OCI-M2 (cell line): Measurements from ENCODE around the gene YY1.

ENCODE experiments used
- DNase-seq: peaks from one replicate; lab custom pipeline; 2025; ENCODE audit not compliant: unreplicated experiment; lab: John Stamatoyannopoulos, UW

YY1 gene

GRCh38 chr14:100312877-100313400 lies 74.0 kb downstream of the YY1 start:
- no peak for DNase-seq

DNA sequence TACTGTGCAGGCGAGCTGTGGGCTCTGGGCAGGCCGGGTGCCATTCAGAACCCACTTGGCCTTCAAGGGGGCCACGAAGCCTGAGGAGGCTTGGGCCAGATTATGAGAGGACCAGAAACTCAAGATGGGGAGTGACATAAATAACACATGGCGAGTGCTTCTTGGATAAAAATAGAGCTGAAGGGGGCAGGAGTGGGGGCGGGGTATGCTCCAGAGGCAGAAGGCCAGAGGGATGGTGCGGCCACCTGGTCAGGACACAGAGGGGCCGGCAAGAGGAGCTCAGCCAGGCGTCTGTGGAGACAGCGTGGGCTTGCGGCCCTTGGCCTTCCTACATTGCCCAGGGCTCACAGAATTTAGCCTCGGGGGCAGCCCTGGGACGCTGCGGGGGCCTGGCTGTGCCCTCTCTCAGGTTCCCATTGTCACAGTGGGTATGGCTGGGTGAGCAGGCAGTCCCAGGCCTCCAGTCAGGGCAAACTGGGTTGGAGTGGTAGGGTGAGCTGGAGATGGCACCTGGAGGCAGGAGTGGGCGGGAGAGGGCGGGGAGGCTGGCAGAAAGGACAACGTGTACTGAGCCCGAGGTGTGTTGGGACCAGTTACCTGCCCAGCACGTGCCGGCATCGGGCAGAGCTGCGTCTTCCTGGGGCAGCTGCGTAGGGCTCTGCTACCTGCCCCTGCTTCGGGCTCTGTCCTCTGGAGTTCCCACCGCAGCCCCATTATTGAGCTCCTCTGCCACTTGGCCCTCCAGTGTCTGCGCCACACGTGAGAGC lies 74.7 kb downstream of the YY1 start:
- DNase-seq = no peak

GRCh38 chr14:100314724-100315123 lies 75.8 kb downstream of the YY1 start:
- no peak for DNase-seq

- no peak for DNase-seq
Observed at GRCh38 chr14:100317389-100317788, 78.4 kb downstream of the YY1 start.

DNA sequence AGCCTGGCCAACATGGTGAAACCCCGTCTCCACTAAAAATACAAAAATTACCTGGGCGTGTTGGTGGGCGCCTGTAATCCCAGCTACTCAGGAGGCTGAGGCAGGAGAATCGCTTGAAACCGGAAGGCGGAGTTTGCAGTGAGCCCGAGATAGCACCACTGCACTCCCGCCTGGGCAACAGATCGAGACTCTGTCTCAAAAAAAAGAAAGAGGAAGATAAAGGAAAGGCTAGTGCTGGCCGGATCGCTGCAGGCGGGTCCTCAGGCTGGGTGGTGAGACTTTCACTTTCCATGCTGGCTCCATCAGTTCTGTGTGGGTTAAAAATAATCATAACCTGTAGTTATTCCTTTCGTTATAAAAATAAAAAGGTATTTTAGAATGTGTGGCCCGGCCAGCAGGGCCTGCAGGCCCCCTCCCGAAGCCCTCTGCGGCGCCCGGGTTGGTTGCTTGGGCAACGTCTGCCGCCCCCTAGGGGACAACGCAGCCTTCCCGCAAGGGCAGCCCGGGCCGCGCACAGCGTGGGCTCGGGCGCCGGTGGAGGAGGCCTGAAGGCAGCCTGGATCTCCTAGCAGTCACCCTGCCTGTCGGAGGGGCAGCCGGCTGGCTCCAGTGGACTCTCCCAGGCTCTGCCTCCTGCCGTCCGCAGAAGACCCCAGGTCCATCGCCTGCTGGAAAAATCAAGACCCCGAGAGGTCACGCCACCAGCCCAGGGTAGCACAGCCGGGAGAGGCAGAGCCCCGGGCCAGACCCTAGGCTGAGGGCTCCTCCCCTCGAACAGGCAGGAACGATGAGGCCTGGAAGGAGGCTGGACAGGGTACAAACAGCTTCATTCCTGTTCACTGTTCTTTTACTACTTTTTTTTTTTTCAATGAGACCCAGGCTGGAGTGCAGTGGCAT lies 79.2 kb downstream of the YY1 start:
- no peak for DNase-seq

- DNase-seq = no peak
Observed at GRCh38 chr14:100320157-100320856, 81.4 kb downstream of the YY1 start.

- no peak for DNase-seq
Observed at GRCh38 chr14:100321473-100322137, 82.7 kb downstream of the YY1 start.

DNA sequence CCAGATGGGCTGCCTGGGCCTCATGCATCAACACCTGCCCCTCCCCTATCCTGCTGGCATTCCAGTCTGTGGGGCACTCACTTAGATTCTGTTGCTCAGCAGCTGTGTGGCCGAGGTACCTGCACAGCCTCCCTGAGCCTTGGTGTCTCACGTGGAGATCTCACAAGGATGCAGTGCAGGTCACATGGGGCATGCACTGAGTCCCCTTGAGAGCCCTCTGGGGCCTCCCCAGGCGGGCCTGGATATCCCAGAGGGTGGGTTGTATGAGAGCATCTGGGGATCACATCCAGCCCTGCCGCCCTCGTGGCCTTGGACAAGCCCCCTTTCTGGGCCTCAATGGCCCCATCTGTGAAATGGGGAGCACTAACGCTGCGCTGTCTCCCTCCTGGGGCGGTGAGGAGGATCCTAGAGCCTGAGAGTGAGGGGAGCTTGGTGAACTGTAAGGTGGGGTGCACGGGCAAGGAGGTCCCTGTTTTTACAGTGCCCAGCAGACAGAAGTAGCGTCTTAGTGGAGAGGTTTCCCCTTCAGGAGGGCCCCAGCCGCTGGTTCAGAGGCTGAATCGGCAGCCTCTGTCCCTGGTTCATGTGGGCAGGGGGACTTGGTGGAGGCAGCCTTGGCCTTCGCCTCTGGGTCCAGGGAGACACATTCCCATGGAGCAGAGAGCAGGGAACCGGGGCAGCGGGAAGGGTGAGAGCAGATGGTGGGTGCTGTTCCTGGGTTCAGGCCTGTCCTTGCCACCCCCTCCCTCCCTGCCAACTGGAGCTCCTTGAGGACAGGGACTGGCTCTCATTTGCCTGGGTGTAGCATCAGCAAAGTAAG lies 83.4 kb downstream of the YY1 start:
- no peak for DNase-seq

GRCh38 chr14:100323121-100323941 lies 84.4 kb downstream of the YY1 start, which contains the start of gene SLC25A47:
Gene SLC25A47, plus strand, starts transcription at chr14:100323339. Its CDS starts 76 bp downstream, at chr14:100323415.
- no peak for DNase-seq

DNA sequence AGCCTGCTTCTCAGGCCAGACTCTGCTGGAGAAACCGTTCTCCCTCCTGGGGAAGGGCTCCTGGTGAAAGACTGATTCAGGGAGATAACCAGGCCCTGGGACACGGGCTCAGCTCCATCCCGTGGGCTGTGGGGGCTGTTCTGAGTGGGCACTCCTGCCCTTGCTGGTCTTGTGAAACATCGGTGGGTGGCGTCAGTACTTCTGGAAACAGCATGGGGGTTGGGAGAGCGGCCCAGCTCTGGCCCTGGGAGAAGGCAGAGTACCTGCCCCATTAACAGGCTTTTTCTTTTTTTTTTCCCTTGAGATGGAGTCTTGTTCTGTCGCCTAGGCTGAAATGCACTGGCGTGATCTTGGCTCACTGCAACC lies 85.0 kb downstream of the YY1 start:
- DNase-seq = no peak

- DNase-seq = no peak
Observed at GRCh38 chr14:100325231-100325632, 86.3 kb downstream of the YY1 start.

GRCh38 chr14:100325958-100326357 lies 87.0 kb downstream of the YY1 start:
- DNase-seq = no peak

- DNase-seq = no peak
Observed at GRCh38 chr14:100327128-100327527, 88.2 kb downstream of the YY1 start.

- DNase-seq = no peak
Observed at GRCh38 chr14:100328495-100329163, 89.7 kb downstream of the YY1 start.

GRCh38 chr14:100329233-100330006 lies 90.5 kb downstream of the YY1 start:
- no peak for DNase-seq

DNA sequence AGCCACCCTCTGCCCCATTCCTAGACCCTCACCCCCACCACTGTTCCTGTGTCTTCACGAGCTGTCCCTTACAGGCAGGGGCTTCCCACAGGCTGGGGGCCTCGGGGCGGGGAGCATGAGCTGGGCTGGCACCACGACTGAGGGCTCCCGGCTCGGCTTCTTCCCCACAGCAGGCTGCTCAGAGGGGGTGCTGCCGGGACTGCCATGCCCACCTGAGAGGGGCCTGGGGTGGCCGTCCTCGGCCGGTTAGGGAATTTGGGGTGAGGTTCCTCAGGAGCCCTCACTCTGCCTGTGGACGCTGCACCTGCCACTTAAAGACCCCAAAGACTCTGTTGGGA lies 91.0 kb downstream of the YY1 start:
- DNase-seq = no peak

DNA sequence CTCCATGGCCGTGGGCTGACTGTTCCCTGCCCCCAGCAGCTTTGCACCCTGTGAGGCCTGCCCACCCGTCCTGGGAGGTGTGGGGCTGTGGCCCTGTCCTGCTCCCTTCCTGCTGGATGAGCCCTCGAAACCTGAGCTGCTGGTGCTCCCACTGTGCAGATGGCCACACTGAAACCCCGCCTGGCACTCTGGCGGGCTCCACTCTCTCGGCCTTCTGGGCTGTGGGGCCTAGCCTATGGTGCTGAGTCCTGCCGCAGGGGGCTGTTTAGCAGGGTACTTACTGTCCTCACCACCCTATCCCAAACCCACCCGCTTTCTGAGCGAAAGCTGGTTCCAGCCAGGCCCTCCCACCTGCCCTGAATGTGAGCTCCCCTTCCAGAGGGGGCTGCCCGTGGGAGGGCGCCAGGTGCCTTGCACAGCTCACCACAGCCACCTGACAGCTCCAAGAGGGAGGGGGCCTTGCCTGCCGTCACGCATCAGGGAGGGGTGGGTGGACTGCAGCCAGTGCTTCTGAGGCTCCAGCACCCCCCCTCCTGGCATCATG lies 91.5 kb downstream of the YY1 start:
- DNase-seq = no peak
